ENCODE results near the gene PRPS2. TPM values are rescaled to one million over a fixed set of nuclear protein-coding genes. Genes with fewer than 3 reads are reported as not detected.

Gene PRPS2
- 10 to 100 TPM; 10.8 to 20.5 TPM for total RNA-seq

DNA sequence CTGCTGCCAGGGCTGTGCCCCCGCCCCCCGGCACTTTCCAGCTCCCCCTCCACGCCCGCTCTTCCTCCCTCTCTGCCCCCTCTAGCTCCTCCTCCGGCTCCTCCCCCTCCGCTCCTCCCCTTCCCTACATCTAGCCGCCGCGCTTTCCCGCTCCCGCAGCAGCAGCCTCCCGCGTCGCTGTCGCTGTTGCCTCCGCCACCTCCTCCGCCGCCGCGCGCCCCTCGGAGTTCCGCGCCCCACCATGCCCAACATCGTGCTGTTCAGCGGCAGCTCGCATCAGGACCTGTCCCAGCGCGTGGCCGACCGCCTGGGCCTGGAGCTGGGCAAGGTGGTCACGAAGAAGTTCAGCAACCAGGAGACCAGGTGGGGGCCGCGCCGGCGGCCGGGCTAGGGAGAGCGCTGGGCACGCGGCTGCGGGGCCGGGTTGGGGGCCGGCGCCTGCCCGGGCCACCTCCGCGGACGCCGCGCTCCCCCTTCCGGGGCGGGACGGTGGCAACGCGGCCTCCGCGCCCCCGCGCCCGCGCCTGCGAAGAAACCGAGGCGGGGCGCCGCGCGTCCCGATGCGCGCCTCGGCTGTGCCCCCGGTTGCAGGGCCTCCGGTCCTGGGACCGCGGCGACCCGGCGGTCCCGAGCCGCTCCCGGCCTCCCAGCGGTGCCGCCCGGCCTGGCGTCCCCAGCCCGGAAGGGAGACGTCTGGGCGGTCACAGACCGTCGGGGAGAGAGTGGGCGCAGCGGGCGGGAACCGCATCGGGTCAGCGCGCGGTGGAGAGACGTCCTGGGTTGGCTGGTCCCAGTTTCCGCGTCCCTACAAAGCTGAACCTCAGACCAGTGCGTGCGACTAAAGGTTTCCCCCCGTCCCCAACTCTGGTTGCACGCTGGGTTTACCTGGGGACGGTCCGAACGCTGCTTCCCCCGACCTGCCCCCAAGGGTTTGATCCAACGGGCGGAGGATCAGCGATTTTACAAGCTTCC lies at the start of gene PRPS2:
Gene PRPS2, plus strand, starts transcription at position 156 of the 972 bp plus-strand sequence. Its CDS starts 86 bp downstream, at position 242.
- Histone ChIP-seq H3K4me3 (peak within 1 kb of the TSS; percentile 85), H3K36me3 (no peaks in the 10 kb centered on the region), H3K9me3 (no peaks in the 10 kb centered on the region), H3K27me3 (replicated peaks; ENCODE audit: insufficient read depth) (no peaks in the 10 kb centered on the region), H3K27ac (no peak within 1 kb of the TSS), H3K4me1 (ENCODE audit: control insufficient read depth in 1 of 2, low read depth in 2 of 2) (no peaks in the 10 kb centered on the region)
- peak; percentile 3 for DNase-seq (ENCODE audit: low spot score)
- no peak for TF ChIP-seq CTCF (IDR thresholded peaks at IDR 0.05)
- no peak for ATAC-seq (ENCODE audit: insufficient number of reproducible peaks, low FRiP score, low read depth)

DNA sequence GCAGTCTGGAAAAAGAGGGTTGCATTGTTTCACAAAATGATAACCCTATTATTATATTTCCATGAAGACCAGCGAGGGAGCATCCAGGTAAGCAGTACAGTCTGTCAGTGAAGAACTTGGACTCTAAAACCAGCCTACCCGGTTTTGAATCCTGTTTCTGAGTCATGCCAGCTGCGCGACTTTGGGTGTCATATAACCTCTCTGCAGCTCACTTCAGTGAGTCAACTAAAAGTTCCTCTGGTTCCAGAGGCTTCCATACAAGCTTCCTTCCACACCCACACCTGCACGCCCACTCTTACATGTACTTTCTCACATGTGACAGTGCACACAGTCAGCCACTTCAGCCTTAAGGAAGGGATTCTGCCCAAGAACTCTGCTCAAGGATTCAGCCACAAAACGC lies 49.8 kb upstream of the PRPS2 start:
- Histone ChIP-seq H3K27ac (no peak overlapping the region), H3K27me3 (replicated peaks; ENCODE audit: insufficient read depth) (no peaks in the 10 kb centered on the region), H3K36me3 (no peaks in the 10 kb centered on the region), H3K9me3 (no peaks in the 10 kb centered on the region), H3K4me3 (no peak overlapping the region), H3K4me1 (ENCODE audit: control insufficient read depth in 1 of 2, low read depth in 2 of 2) (no peaks in the 10 kb centered on the region)
- no peak for TF ChIP-seq CTCF (IDR thresholded peaks at IDR 0.05)
- ATAC-seq (ENCODE audit: insufficient number of reproducible peaks, low FRiP score, low read depth) (no peak), DNase-seq (ENCODE audit: low spot score) (no peak)

DNA sequence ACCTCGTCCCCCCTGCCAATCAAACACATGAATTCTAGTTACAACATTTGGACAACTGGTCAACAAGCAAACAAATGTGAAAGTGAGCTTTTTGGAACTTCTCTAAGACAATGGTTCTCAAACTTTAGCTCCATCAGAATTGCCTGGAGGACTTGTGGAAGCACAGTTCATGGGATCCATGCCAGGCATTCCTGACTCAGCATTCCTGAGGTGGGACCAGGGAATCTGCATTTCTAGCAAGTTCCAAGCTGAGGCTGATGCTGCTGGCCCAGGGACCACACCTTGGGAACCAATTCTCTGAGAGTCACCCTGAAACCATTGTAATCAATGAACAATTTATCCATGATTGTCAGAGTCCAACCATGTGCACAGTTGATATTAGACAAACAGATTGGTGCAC lies 43.8 kb upstream of the PRPS2 start:
- no peaks in the 10 kb centered on the region for H3K9me3 ChIP-seq
- no peaks in the 10 kb centered on the region for H3K4me1 ChIP-seq (ENCODE audit: control insufficient read depth in 1 of 2, low read depth in 2 of 2)
- H3K36me3 ChIP-seq = no peaks in the 10 kb centered on the region
- TF ChIP-seq CTCF (IDR thresholded peaks at IDR 0.05) = no peak
- no peak overlapping the region for H3K27ac ChIP-seq
- no peaks in the 10 kb centered on the region for H3K27me3 ChIP-seq (replicated peaks; ENCODE audit: insufficient read depth)
- no peak for DNase-seq (ENCODE audit: low spot score)
- ATAC-seq (ENCODE audit: insufficient number of reproducible peaks, low FRiP score, low read depth) = no peak
- no peak overlapping the region for H3K4me3 ChIP-seq

DNA sequence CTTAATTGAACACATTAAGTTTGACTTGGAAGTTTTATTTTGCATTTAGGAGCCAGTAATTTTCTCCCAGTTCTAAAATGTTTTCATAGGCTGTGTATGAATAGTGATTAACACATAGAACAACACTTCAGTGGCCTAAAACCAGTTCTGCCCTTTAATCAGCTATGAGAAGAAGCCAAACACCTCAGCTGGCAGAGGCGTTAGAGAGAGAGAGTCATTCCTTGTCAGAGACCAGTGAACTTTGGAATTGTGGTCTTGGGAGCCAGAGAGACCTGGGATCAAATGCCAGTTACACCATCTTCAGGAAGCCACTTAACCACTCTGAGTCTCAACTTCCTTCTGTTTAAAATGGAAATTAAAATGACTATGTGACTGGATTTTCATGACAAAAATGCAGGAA lies 39.3 kb upstream of the PRPS2 start:
- no peak for TF ChIP-seq CTCF (IDR thresholded peaks at IDR 0.05)
- Histone ChIP-seq H3K9me3 (no peaks in the 10 kb centered on the region), H3K27me3 (replicated peaks; ENCODE audit: insufficient read depth) (no peaks in the 10 kb centered on the region), H3K36me3 (no peaks in the 10 kb centered on the region), H3K4me3 (no peak overlapping the region), H3K4me1 (ENCODE audit: control insufficient read depth in 1 of 2, low read depth in 2 of 2) (no peaks in the 10 kb centered on the region), H3K27ac (no peak overlapping the region)
- DNase-seq (ENCODE audit: low spot score) (no peak), ATAC-seq (ENCODE audit: insufficient number of reproducible peaks, low FRiP score, low read depth) (no peak)

GRCh38 chrX:12753366-12753765 lies 37.8 kb upstream of the PRPS2 start:
- no peaks in the 10 kb centered on the region for H3K9me3 ChIP-seq
- no peak for ATAC-seq (ENCODE audit: insufficient number of reproducible peaks, low FRiP score, low read depth)

More at GRCh38 chrX:12753366-12753765, 37.8 kb upstream of the PRPS2 start:
- Histone ChIP-seq H3K4me3 (no peak overlapping the region), H3K36me3 (no peaks in the 10 kb centered on the region), H3K4me1 (ENCODE audit: control insufficient read depth in 1 of 2, low read depth in 2 of 2) (no peaks in the 10 kb centered on the region), H3K27ac (no peak overlapping the region), H3K27me3 (replicated peaks; ENCODE audit: insufficient read depth) (no peaks in the 10 kb centered on the region)
- no peak for TF ChIP-seq CTCF (IDR thresholded peaks at IDR 0.05)
- DNase-seq (ENCODE audit: low spot score) = no peak
